Naive thymus-derived CD4-positive, alpha-beta T cell (primary cell): ENCODE results near the gene PCBP3. TPM values are rescaled to one million over a fixed set of nuclear protein-coding genes. Genes with fewer than 3 reads are reported as not detected.

Source experiments
- ATAC-seq: fragments of 150-1000 bp; cut with Tn5 transposase; 2 replicates; pipeline ENCODE4 v1.10.0; 2021; ENCODE audit warnings: mild to moderate bottlenecking, moderate library complexity
- CTCF ChIA-PET: fragments of 350-600 bp; sonication (Branson Sonifier 250); formaldehyde crosslinking; loops from one replicate; lab custom pipeline; 2021; ENCODE audit warnings: antibody characterized with exemption; lab: Charles Lee
- POLR2A ChIA-PET: fragments of 350-600 bp; sonication (Branson Sonifier 250); formaldehyde crosslinking; loops from one replicate; lab custom pipeline; 2021; ENCODE audit warnings: antibody characterized with exemption, inconsistent platforms; lab: Charles Lee
- DNase-seq, 9 donors: peaks; one replicate each; pipeline versions ENCODE4 v3.0.0 to v3.0.0-alpha.2; 2020 to 2022; ENCODE audit warnings: mixed read lengths in 1 of 9
- H3K27ac ChIP-seq: one replicate; pipeline ENCODE4 v1.7.0; 2013; ENCODE audit warnings: mild to moderate bottlenecking, low read depth, low read length, moderate library complexity
- H3K27me3 ChIP-seq, 2 donors: one replicate each; pipeline ENCODE4 v1.7.0; 2013; ENCODE audit warnings: low read length in 2 of 2, mild to moderate bottlenecking in 2 of 2, moderate library complexity in 2 of 2; ENCODE audit not compliant: control insufficient read depth in 2 of 2, insufficient read depth in 2 of 2
- H3K36me3 ChIP-seq, 3 experiments: 1 replicate in 2 of 3; 2 replicates in 1 of 3; pipeline ENCODE4 v1.7.0; 2013; ENCODE audit warnings: low read length in 3 of 3, mild to moderate bottlenecking in 3 of 3, moderate library complexity in 1 of 3; ENCODE audit not compliant: insufficient read depth in 3 of 3, control insufficient read depth in 2 of 3
- H3K4me1 ChIP-seq, 2 donors: one replicate each; pipeline ENCODE4 v1.7.0; 2013; ENCODE audit warnings: low read length in 2 of 2, mild to moderate bottlenecking in 2 of 2, moderate library complexity in 1 of 2; ENCODE audit not compliant: control insufficient read depth in 2 of 2, insufficient read depth in 2 of 2
- H3K4me3 ChIP-seq: 2 replicates; pipeline ENCODE4 v1.7.0; 2013; ENCODE audit warnings: mild to moderate bottlenecking, low read length
- H3K9me3 ChIP-seq, 3 experiments: 1 replicate in 2 of 3; 2 replicates in 1 of 3; pipeline ENCODE4 v1.7.0; 2013; ENCODE audit warnings: low read length in 3 of 3; ENCODE audit not compliant: control insufficient read depth in 2 of 3
- H3K27ac Mint-ChIP-seq, 9 donors: one replicate each; pipeline ENCODE4 v1.8.0; 2020 to 2022; ENCODE audit warnings: mixed read lengths in 9 of 9, mild to moderate bottlenecking in 8 of 9, moderate library complexity in 5 of 9, inconsistent platforms in 2 of 9
- H3K27me3 Mint-ChIP-seq, 5 donors: one replicate each; pipeline ENCODE4 v1.8.0; 2021 to 2022; ENCODE audit warnings: mixed read lengths in 5 of 5, mild to moderate bottlenecking in 1 of 5
- H3K36me3 Mint-ChIP-seq, 5 donors: one replicate each; pipeline ENCODE4 v1.8.0; 2020 to 2022; ENCODE audit warnings: mixed read lengths in 5 of 5, mild to moderate bottlenecking in 3 of 5, inconsistent platforms in 1 of 5
- H3K4me1 Mint-ChIP-seq, 7 donors: one replicate each; pipeline ENCODE4 v1.8.0; 2020 to 2022; ENCODE audit warnings: mixed read lengths in 7 of 7, mild to moderate bottlenecking in 3 of 7, inconsistent platforms in 1 of 7
- H3K4me3 Mint-ChIP-seq, 10 donors: one replicate each; pipeline ENCODE4 v1.8.0; 2020 to 2022; ENCODE audit warnings: mild to moderate bottlenecking in 10 of 10, mixed read lengths in 10 of 10, moderate library complexity in 6 of 10, inconsistent platforms in 2 of 10
- H3K9me3 Mint-ChIP-seq, 11 donors: one replicate each; pipeline ENCODE4 v1.8.0; 2020 to 2022; ENCODE audit warnings: mixed read lengths in 11 of 11, mild to moderate bottlenecking in 4 of 11, inconsistent platforms in 1 of 11, moderate library complexity in 1 of 11
- intact Hi-C, 2 donors: fragments of 100-400 bp; cut with micrococcal nuclease; formaldehyde crosslinking; loops; one replicate each; pipeline ENCODE4 v1.15.1; 2023
- polyA plus RNA-seq, 2 donors: library from polyadenylated mRNA; unstranded; fragments of 300-500 nt; fragmentation: Illumina TruSeq; gene quantifications; one replicate each; pipeline ENCODE4 v1.2.3, GENCODE V29; 2021
- total RNA-seq, 6 experiments: library from RNA in 5 of 6; stranded (reverse) in 5 of 6; gene quantifications; 1 replicate in 5 of 6; 2 replicates in 1 of 6; pipeline ENCODE4 v1.2.3 and lab custom pipeline; 2021 to 2026

Gene PCBP3
- total and polyA plus RNA-seq, 7 experiments from 2014 or later: 1.2 to 5.2 (median 1.6) TPM

DNA sequence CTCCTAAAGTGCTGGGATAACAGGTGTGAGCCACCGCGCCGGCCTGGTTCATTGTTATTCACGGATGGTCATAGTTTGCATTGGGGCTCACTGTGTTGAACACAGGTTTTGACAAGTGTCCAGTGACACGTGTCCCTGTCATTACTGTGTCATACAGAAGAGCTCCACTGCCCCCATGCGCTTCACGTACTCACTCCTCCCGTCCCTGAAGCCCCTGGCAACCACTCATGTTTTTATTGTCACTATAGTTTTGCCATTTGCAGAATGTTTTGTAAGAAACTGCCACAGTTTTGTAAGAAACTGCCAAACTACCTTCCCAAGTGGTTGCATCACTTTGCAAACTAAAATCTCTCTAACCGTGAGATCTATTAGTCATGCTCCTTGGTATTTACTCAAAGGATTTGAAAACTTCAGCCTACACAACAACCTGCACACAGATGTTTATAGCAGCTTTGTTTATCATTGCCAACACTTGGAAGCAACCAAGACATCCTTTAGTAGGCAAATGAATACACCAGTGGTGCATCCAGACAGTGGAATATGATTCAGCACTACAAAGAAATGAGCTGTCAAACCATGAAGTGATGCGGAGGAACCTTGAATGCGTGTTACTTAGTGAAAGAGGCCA, 174.9 kb downstream of the PCBP3 start:
- Histone ChIP-seq H3K4me1 (peaks cover 0 to 9% of the 10 kb centered on the region in 2 donors), H3K4me3 (no peak overlapping the region), H3K9me3 (no peaks in the 10 kb centered on the region), H3K27ac (no peak overlapping the region), H3K36me3 (no peaks in the 10 kb centered on the region), H3K27me3 (no peaks in the 10 kb centered on the region)
- H3K27me3 Mint-ChIP-seq: no peaks in the 10 kb centered on the region
- peaks cover 0 to 32% (median 17%) of the 10 kb centered on the region in 7 donors for H3K4me1 Mint-ChIP-seq
- ChIA-PET CTCF (interaction anchor here (1.0 to 1.4 kb wide), 3 partner anchors 12 to 402 kb away, joined by 3 to 4 read pairs (median 3); no protein-coding TSS in a partner anchor), POLR2A (no interaction called here)
- peak; percentile 57 for ATAC-seq
- H3K36me3 Mint-ChIP-seq: no peaks in the 10 kb centered on the region
- peak overlapping the region in 1 of 10 donors; percentile 59 for H3K4me3 Mint-ChIP-seq
- intact Hi-C loops: loop anchor here in 1 of 2 donors (2.0 to 5.0 kb wide), 3 partner anchors 51 to 228 kb away; no protein-coding TSS in a partner anchor
- no peaks in the 10 kb centered on the region for H3K9me3 Mint-ChIP-seq
- peak overlapping the region in 7 of 9 donors; percentile 3 to 85 (median 62) for H3K27ac Mint-ChIP-seq
- DNase-seq: no peak

DNA sequence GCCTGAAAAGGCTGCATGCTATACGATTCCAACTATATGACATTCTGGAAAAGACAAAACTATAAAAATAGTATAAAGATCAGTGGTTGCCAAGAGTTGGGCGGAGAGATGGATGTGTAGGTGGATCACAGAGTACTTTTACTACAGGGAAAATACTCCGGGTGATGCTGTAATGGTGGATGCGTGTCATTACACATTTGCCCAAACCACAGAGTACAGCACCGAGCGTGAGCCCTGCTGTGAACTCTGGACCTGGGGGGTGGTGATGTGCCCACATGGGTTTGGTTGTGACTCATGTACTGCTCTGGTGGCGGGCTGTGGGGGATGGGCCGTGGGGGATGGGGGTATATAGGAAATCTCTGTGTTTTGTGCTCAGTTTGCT, 175.4 kb downstream of the PCBP3 start:
- Mint-ChIP-seq H3K36me3 (no peaks in the 10 kb centered on the region), H3K4me1 (peaks cover 0 to 32% (median 17%) of the 10 kb centered on the region in 7 donors), H3K9me3 (no peaks in the 10 kb centered on the region), H3K4me3 (peak overlapping the region in 2 of 10 donors; percentile 29 to 59), H3K27ac (peak overlapping the region in 6 of 9 donors; percentile 3 to 85 (median 61)), H3K27me3 (no peaks in the 10 kb centered on the region)
- intact Hi-C loops: loop anchor here in 1 of 2 donors (2.0 to 5.0 kb wide), 3 partner anchors 52 to 228 kb away; no protein-coding TSS in a partner anchor
- H3K4me1 ChIP-seq: peaks cover 0 to 9% of the 10 kb centered on the region in 2 donors
- H3K36me3 ChIP-seq: no peaks in the 10 kb centered on the region
- H3K27ac ChIP-seq: no peak overlapping the region
- no peak overlapping the region for H3K4me3 ChIP-seq
- H3K27me3 ChIP-seq: no peaks in the 10 kb centered on the region
- ChIA-PET CTCF (interaction anchor here (1.1 to 1.4 kb wide), 2 partner anchors 13 to 339 kb away, joined by 3 to 4 read pairs; no protein-coding TSS in a partner anchor), POLR2A (no interaction called here)
- ATAC-seq (peak; percentile 77), DNase-seq (peak in 6 of 9 donors; percentile 5 to 82 (median 29))
- no peaks in the 10 kb centered on the region for H3K9me3 ChIP-seq

- Mint-ChIP-seq H3K4me3 (peak overlapping the region in 1 of 10 donors; percentile 59), H3K27me3 (no peaks in the 10 kb centered on the region), H3K27ac (peak overlapping the region in 4 of 9 donors; percentile 26 to 85 (median 63)), H3K9me3 (no peaks in the 10 kb centered on the region), H3K36me3 (no peaks in the 10 kb centered on the region), H3K4me1 (peaks cover 0 to 32% (median 17%) of the 10 kb centered on the region in 7 donors)
- Histone ChIP-seq H3K27me3 (no peaks in the 10 kb centered on the region), H3K4me1 (peaks cover 0 to 9% of the 10 kb centered on the region in 2 donors), H3K9me3 (no peaks in the 10 kb centered on the region), H3K36me3 (no peaks in the 10 kb centered on the region), H3K4me3 (no peak overlapping the region), H3K27ac (no peak overlapping the region)
- intact Hi-C loops: loop anchor here (1.0 to 10.0 kb wide), 10 partner anchors 52 to 679 kb away; no protein-coding TSS in a partner anchor
- no peak for ATAC-seq
- ChIA-PET CTCF (interaction anchor here (0.7 to 1.4 kb wide), 4 partner anchors 59 to 340 kb away, joined by 3 to 6 read pairs (median 3); no protein-coding TSS in a partner anchor), POLR2A (no interaction called here)
- no peak for DNase-seq
These were observed 176.1 kb downstream of the PCBP3 start for GRCh38 chr21:45819478-45820170.

DNA sequence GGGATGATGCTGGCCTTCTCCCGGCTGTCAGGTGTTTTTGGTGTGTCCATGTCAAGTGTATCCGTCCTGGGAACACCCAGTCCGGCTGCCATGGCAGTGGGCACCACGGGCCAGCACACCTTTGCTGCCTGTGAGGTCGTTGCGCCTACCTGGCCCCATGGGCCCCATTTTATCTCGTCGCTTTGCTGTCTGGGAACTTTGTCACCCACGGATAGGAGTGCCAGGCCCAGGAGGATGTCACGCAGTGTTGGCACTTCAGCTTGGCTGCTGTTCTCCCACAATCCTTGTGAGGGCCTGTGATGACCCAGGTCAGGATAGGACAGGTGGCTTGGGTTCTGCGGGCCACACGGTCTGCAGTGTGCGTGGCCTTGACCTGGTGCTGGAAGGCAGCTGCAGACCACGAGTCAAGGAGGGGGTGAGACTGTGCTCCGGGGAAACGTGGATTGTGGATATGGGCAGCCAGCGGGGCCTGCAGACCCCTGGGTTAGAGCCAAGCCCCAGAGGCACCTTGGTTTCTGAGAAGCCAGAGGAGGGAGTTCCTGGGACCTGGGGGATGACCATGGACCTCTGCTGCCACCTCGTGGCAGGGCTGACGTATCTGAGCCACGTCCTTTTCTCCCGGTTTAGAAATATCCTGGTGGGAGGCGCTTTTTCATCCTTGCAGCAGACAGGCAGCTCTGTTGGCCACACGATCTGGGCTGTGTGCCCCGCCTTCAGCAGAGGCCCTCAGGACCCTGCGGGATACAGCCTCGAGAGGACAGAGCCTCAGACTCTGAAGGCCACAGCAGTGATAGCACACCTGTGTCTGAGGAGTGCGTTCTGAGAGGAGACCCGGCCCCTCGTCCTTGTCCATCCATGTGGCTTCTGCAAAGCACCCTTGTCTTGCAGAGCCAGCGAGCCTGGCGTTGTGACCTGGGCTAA, 176.9 kb downstream of the PCBP3 start:
- DNase-seq (peak; percentile 59 to 81 (median 76)), ATAC-seq (peak; percentile 80)
- H3K4me3 Mint-ChIP-seq: peak overlapping the region in 1 of 10 donors; percentile 1
- H3K4me1 ChIP-seq: peaks cover 0 to 9% of the 10 kb centered on the region in 2 donors
- H3K4me3 ChIP-seq: no peak overlapping the region
- no peaks in the 10 kb centered on the region for H3K27me3 ChIP-seq
- no peaks in the 10 kb centered on the region for H3K27me3 Mint-ChIP-seq
- H3K36me3 ChIP-seq: no peaks in the 10 kb centered on the region
- H3K27ac Mint-ChIP-seq: peak overlapping the region in 7 of 9 donors; percentile 26 to 89 (median 58)
- H3K36me3 Mint-ChIP-seq: no peaks in the 10 kb centered on the region
- POLR2A ChIA-PET: no interaction called here
- intact Hi-C loops: loop anchor here (1.0 to 10.0 kb wide), 7 partner anchors 224 to 680 kb away; no protein-coding TSS in a partner anchor
- CTCF ChIA-PET: interaction anchor here (0.9 to 1.4 kb wide), 4 partner anchors 11 to 678 kb away, joined by 3 to 6 read pairs (median 3); no protein-coding TSS in a partner anchor
- no peaks in the 10 kb centered on the region for H3K9me3 Mint-ChIP-seq
- peaks cover 0 to 36% (median 17%) of the 10 kb centered on the region in 7 donors for H3K4me1 Mint-ChIP-seq
- no peaks in the 10 kb centered on the region for H3K9me3 ChIP-seq
- H3K27ac ChIP-seq: no peak overlapping the region

DNA sequence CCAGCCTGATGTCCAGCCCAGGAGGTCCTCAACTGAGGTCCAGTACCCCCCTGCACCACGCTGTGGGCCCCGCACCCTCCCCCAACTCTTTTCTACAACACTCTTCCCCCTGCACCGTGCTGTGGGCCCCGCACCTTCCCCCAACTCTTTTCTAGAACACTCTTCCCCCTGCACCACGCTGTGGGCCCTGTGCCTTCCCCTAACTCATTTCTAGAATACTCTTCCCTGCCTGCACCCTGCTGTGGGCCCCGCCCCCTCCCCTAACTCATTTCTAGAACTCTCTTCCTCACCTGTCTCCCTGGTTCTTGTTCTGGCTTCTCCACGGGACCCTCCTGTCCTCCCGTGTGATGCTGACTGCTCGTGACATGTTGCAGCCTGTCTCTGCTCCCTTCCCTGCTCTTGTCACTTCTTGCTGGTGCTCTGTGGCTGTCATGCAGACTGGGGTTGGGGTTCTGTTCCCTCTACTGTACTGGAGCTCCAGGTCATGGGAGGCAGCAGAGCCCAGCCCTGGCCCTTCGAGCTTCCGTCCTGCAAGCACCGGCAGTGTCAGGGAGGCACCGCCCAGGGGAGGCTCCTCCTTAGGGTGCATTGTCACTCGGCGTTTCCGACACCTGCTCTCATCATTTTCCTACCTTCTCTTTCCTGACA, 177.9 kb downstream of the PCBP3 start:
- Mint-ChIP-seq H3K27ac (peak overlapping the region in 5 of 9 donors; percentile 31 to 83 (median 60)), H3K36me3 (no peaks in the 10 kb centered on the region), H3K27me3 (no peaks in the 10 kb centered on the region), H3K4me3 (peak overlapping the region in 3 of 10 donors; percentile 32 to 64 (median 39)), H3K9me3 (no peaks in the 10 kb centered on the region), H3K4me1 (peaks cover 0 to 36% (median 17%) of the 10 kb centered on the region in 7 donors)
- peaks cover 0 to 9% of the 10 kb centered on the region in 2 donors for H3K4me1 ChIP-seq
- H3K27me3 ChIP-seq: no peaks in the 10 kb centered on the region
- no peaks in the 10 kb centered on the region for H3K36me3 ChIP-seq
- POLR2A ChIA-PET: no interaction called here
- intact Hi-C loops: loop anchor here in 1 of 2 donors (10.0 kb wide), 1 partner anchor 387 kb away; no protein-coding TSS in a partner anchor
- CTCF ChIA-PET: interaction anchor here (1.0 to 1.4 kb wide), 6 partner anchors 10 to 700 kb away, joined by 3 to 4 read pairs (median 3); no protein-coding TSS in a partner anchor
- H3K9me3 ChIP-seq: no peaks in the 10 kb centered on the region
- ATAC-seq: no peak
- no peak for DNase-seq
- H3K4me3 ChIP-seq: no peak overlapping the region
- H3K27ac ChIP-seq: no peak overlapping the region
